H1 (cell line): ENCODE results near the gene ARHGAP6. TPM values are rescaled to one million over a fixed set of nuclear protein-coding genes. Genes with fewer than 3 reads are reported as not detected.

ENCODE experiments used
- CTCF ChIA-PET: fragments of 300-600 bp; sonication (Branson Sonifier 250); formaldehyde crosslinking; loops from one replicate; lab custom pipeline; 2021; ENCODE audit not compliant: partially characterized antibody; lab: Charles Lee
- POLR2A ChIA-PET: fragments of 300-600 bp; sonication (Branson Sonifier 250); formaldehyde crosslinking; loops from one replicate; lab custom pipeline; 2021; ENCODE audit warnings: inconsistent platforms; ENCODE audit not compliant: partially characterized antibody; lab: Charles Lee
- DNase-seq, 2 experiments: peaks; one replicate each; pipeline versions ENCODE4 v3.0.0 to v3.0.0-alpha.2; 2010 to 2022; ENCODE audit warnings: low spot score in 2 of 2, low read depth in 1 of 2, mixed read lengths in 1 of 2
- FAIRE-seq: peaks from 2 replicates; lab custom pipeline; 2011; peaks lifted over from hg19 to GRCh38; lab: Jason Lieb, UNC
- H2AFZ ChIP-seq: 2 replicates; pipeline ENCODE4 v1.8.1; 2012; ENCODE audit warnings: low read length, inconsistent platforms
- H2AK5ac ChIP-seq: 2 replicates; pipeline ENCODE4 v1.6.1; 2013; ENCODE audit warnings: low read depth, low read length
- H2BK120ac ChIP-seq: replicated peaks from 2 replicates; pipeline ENCODE3; 2013; ENCODE audit warnings: low read depth, low read length, inconsistent platforms
- H2BK12ac ChIP-seq: 2 replicates; pipeline ENCODE4 v1.6.1; 2013; ENCODE audit warnings: low read depth, low read length
- H2BK15ac ChIP-seq: 2 replicates; pipeline ENCODE4 v1.6.1; 2013; ENCODE audit warnings: low read length
- H2BK20ac ChIP-seq: 2 replicates; pipeline ENCODE4 v1.6.1; 2013; ENCODE audit warnings: low read length
- H2BK5ac ChIP-seq: 2 replicates; pipeline ENCODE4 v1.6.1; 2013; ENCODE audit warnings: low read depth, low read length
- H3K14ac ChIP-seq: 2 replicates; pipeline ENCODE4 v1.6.1; 2013; ENCODE audit warnings: inconsistent platforms; ENCODE audit not compliant: insufficient read length
- H3K18ac ChIP-seq: 2 replicates; pipeline ENCODE4 v1.6.1; 2013; ENCODE audit warnings: low read length; ENCODE audit errors: extremely low read depth
- H3K23ac ChIP-seq: 2 replicates; pipeline ENCODE4 v1.6.1; 2013; ENCODE audit warnings: inconsistent platforms; ENCODE audit not compliant: insufficient read length
- H3K23me2 ChIP-seq: 2 replicates; pipeline ENCODE4 v1.6.1; 2013; ENCODE audit warnings: low read depth, low read length
- H3K27ac ChIP-seq: 2 replicates; pipeline ENCODE4 v1.6.1; 2011; ENCODE audit warnings: low read depth, low read length, inconsistent platforms
- H3K27me3 ChIP-seq, 4 experiments: replicated peaks in 1 of 4; 1 replicate in 1 of 4; 2 replicates in 3 of 4; pipeline versions ENCODE4 v1.6.1 to v1.8.1; 2011 to 2013; ENCODE audit warnings: low read length in 3 of 4, mild to moderate bottlenecking in 3 of 4, inconsistent platforms in 2 of 4, mixed read lengths in 2 of 4, moderate library complexity in 1 of 4; ENCODE audit not compliant: control insufficient read depth in 3 of 4, insufficient read depth in 3 of 4; ENCODE audit errors: extremely low read depth in 1 of 4
- H3K36me3 ChIP-seq, 4 experiments: 2 replicates each; pipeline versions ENCODE4 v1.6.1 to v1.8.1; 2011 to 2013; ENCODE audit warnings: mild to moderate bottlenecking in 4 of 4, low read length in 3 of 4, moderate library complexity in 2 of 4, control low read depth in 1 of 4, inconsistent platforms in 1 of 4; ENCODE audit not compliant: insufficient read depth in 4 of 4, control insufficient read depth in 2 of 4
- H3K4ac ChIP-seq: replicated peaks from 2 replicates; pipeline ENCODE3; 2013; ENCODE audit warnings: low read length, low read depth, mixed read lengths, inconsistent platforms; ENCODE audit not compliant: insufficient read length
- H3K4me1 ChIP-seq, 4 experiments: replicated peaks in 1 of 4; 1 replicate in 1 of 4; 2 replicates in 3 of 4; pipeline versions ENCODE4 v1.6.1 to v1.8.1; 2011 to 2013; ENCODE audit warnings: low read length in 3 of 4, inconsistent platforms in 2 of 4, mixed read lengths in 1 of 4; ENCODE audit not compliant: insufficient read depth in 4 of 4, control insufficient read depth in 3 of 4
- H3K4me2 ChIP-seq, 2 experiments: 2 replicates each; pipeline versions ENCODE4 v1.6.1 to v1.8.1; 2011 to 2013; ENCODE audit warnings: low read depth in 2 of 2, low read length in 2 of 2, control low read depth in 1 of 2, inconsistent platforms in 1 of 2, mild to moderate bottlenecking in 1 of 2; ENCODE audit not compliant: insufficient read depth in 1 of 2
- H3K4me3 ChIP-seq, 4 experiments: fragments of 200-600, 300-600 bp in 1 of 4; sonication (generic), shearing (Covaris generic), sonication (Bioruptor Twin) in 1 of 4; 2 replicates each; pipeline versions ENCODE4 v1.5.1 to v1.8.1; 2011 to 2016; ENCODE audit warnings: low read length in 4 of 4, low read depth in 3 of 4, control low read depth in 2 of 4, inconsistent platforms in 2 of 4, mild to moderate bottlenecking in 2 of 4, mixed read lengths in 1 of 4, moderate library complexity in 1 of 4; ENCODE audit not compliant: insufficient read depth in 2 of 4; ENCODE audit errors: extremely low read depth in 1 of 4
- H3K56ac ChIP-seq: replicated peaks from 2 replicates; pipeline ENCODE3; 2013; ENCODE audit warnings: low read depth, mild to moderate bottlenecking, mixed read lengths, low read length, inconsistent platforms; ENCODE audit not compliant: insufficient read length
- H3K79me1 ChIP-seq: 2 replicates; pipeline ENCODE4 v1.6.1; 2013; ENCODE audit warnings: low read depth, low read length, control low read depth
- H3K79me2 ChIP-seq, 2 experiments: 2 replicates each; pipeline versions ENCODE4 v1.6.1 to v1.8.1; 2012 to 2013; ENCODE audit warnings: low read length in 2 of 2, mild to moderate bottlenecking in 2 of 2, inconsistent platforms in 1 of 2; ENCODE audit not compliant: insufficient read depth in 2 of 2, control insufficient read depth in 1 of 2
- H3K9ac ChIP-seq, 4 experiments: replicated peaks in 1 of 4; 1 replicate in 1 of 4; 2 replicates in 3 of 4; pipeline versions ENCODE4 v1.6.1 to v1.8.1; 2011 to 2013; ENCODE audit warnings: low read depth in 3 of 4, low read length in 3 of 4, control low read depth in 2 of 4, mild to moderate bottlenecking in 2 of 4, moderate library complexity in 2 of 4, inconsistent platforms in 1 of 4; ENCODE audit errors: extremely low read depth in 1 of 4
- H3K9me3 ChIP-seq, 2 experiments: 2 replicates each; pipeline versions ENCODE4 v1.6.1 to v1.8.1; 2012 to 2013; ENCODE audit warnings: mild to moderate bottlenecking in 2 of 2, moderate library complexity in 2 of 2, control low read depth in 1 of 2, inconsistent platforms in 1 of 2, low read depth in 1 of 2, low read length in 1 of 2, mixed read lengths in 1 of 2; ENCODE audit not compliant: insufficient read depth in 2 of 2
- H4K20me1 ChIP-seq, 2 experiments: replicated peaks in 1 of 2; 2 replicates each; pipeline versions ENCODE3 to v1.8.1; 2011 to 2013; ENCODE audit warnings: inconsistent platforms in 2 of 2, low read length in 2 of 2, mild to moderate bottlenecking in 1 of 2; ENCODE audit not compliant: insufficient read depth in 2 of 2, control insufficient read depth in 1 of 2
- H4K5ac ChIP-seq: 2 replicates; pipeline ENCODE4 v1.6.1; 2013; ENCODE audit warnings: low read length, low read depth, mixed read lengths, inconsistent platforms; ENCODE audit not compliant: insufficient read length
- H4K8ac ChIP-seq: 2 replicates; pipeline ENCODE4 v1.8.0; 2013; ENCODE audit warnings: mild to moderate bottlenecking, moderate library complexity, low read length, inconsistent platforms; ENCODE audit not compliant: insufficient read depth; ENCODE audit errors: extremely low read depth
- H4K91ac ChIP-seq: replicated peaks from 2 replicates; pipeline ENCODE3; 2013; ENCODE audit warnings: low read length, mixed read lengths, inconsistent platforms; ENCODE audit not compliant: insufficient read length
- BCL11A ChIP-seq, 2 experiments: IDR thresholded peaks; one replicate each; pipeline ENCODE4 v1.6.1; 2011; ENCODE audit warnings: low read depth in 2 of 2, low read length in 2 of 2, mild to moderate bottlenecking in 2 of 2
- EZH2 ChIP-seq: fragments of 200-600 bp; sonication (generic); IDR thresholded peaks from 2 replicates; pipeline ENCODE4 v1.7.1; 2012; ENCODE audit warnings: low read depth, mild to moderate bottlenecking, moderate library complexity, low read length, inconsistent platforms; ENCODE audit not compliant: severe bottlenecking
- JUN ChIP-seq: IDR thresholded peaks from 2 replicates; pipeline ENCODE4 v1.6.1; 2011; ENCODE audit warnings: low read depth, mild to moderate bottlenecking, improper control_type of control experiment, low read length
- NRF1 ChIP-seq: IDR thresholded peaks from 2 replicates; pipeline ENCODE4 v1.6.1; 2011; ENCODE audit warnings: mild to moderate bottlenecking, low read depth, low read length, improper control_type of control experiment
- PHF8 ChIP-seq: fragments of 200-600 bp; sonication (generic); conservative IDR thresholded peaks from 2 replicates; pipeline ENCODE4 v1.7.1; 2012; ENCODE audit warnings: low read depth, mild to moderate bottlenecking, inconsistent platforms, low read length, moderate library complexity
- POU5F1 ChIP-seq: IDR thresholded peaks from 2 replicates; pipeline ENCODE4 v1.6.1; 2011; ENCODE audit warnings: low read depth, mild to moderate bottlenecking, low read length, moderate library complexity
- RNF2 ChIP-seq: fragments of 200-900, 300-1000 bp; sonication (generic); IDR thresholded peaks from 2 replicates; pipeline ENCODE4 v1.7.1; 2016; ENCODE audit warnings: borderline replicate concordance, low read depth, mild to moderate bottlenecking, antibody characterized with exemption, low read length; ENCODE audit not compliant: poor library complexity, severe bottlenecking; ENCODE audit errors: missing control alignments
- TAF7 ChIP-seq: optimal IDR thresholded peaks from 2 replicates; pipeline ENCODE3; 2011; ENCODE audit warnings: low read depth, mild to moderate bottlenecking, inconsistent platforms, low read length, moderate library complexity, borderline replicate concordance
- ZNF274 ChIP-seq: IDR thresholded peaks from 2 replicates; pipeline ENCODE4 v1.7.0; 2012; ENCODE audit warnings: low read length, borderline replicate concordance; ENCODE audit errors: extremely low read depth
- WGBS, 2 experiments: shearing (Covaris generic) in 1 of 2; methylation state at CpG; one replicate each; pipeline versions ENCODE4 v1.1.6 to v1.1.7; 2013 to 2015; ENCODE audit warnings: low lambda C conversion rate in 2 of 2, mixed read lengths in 2 of 2, inconsistent platforms in 1 of 2, low coverage in 1 of 2, missing lambda C conversion rate in 1 of 2; ENCODE audit not compliant: insufficient replicate concordance in 2 of 2, insufficient coverage in 1 of 2, insufficient read length in 1 of 2; ENCODE audit errors: extremely low coverage in 1 of 2, missing lambda C conversion rate in 1 of 2; 5-methylcytosine and 5-hydroxymethylcytosine counted together
- polyA plus RNA-seq, 7 experiments: library from polyadenylated mRNA; depleted of rRNA in 3 of 7; stranded (reverse) in 5 of 7; unstranded in 2 of 7; fragments of >200 nt in 5 of 7; fragments of 200-250 nt in 2 of 7; gene quantifications; 1 replicate in 5 of 7; 2 replicates in 1 of 7; 4 replicates in 1 of 7; pipeline versions ENCODE4 v1.2.1 to v1.2.3, GENCODE V29; 2011 to 2013; ENCODE audit warnings: missing spikeins in 2 of 7, mixed read lengths in 2 of 7
- total RNA-seq: library from RNA; stranded (reverse); fragmentation: NEBNext Ultra II Directional; extraction: Animal tissue kit (Norgen Biotek cat#: 25700); gene quantifications from 2 replicates; pipeline ENCODE4 v1.2.1, GENCODE V29; 2021
- TF ChIP-seq, protein P1 (sequence below): IDR thresholded peaks from 2 replicates; pipeline ENCODE4 v1.6.1; 2012; ENCODE audit warnings: inconsistent platforms

ARHGAP6 gene
- total and polyA plus RNA-seq, 2 of the 8 experiments (the other 6 are each of a cell fraction or from before 2014, with no cell fraction given) = 0.35 to 0.82 TPM

DNA sequence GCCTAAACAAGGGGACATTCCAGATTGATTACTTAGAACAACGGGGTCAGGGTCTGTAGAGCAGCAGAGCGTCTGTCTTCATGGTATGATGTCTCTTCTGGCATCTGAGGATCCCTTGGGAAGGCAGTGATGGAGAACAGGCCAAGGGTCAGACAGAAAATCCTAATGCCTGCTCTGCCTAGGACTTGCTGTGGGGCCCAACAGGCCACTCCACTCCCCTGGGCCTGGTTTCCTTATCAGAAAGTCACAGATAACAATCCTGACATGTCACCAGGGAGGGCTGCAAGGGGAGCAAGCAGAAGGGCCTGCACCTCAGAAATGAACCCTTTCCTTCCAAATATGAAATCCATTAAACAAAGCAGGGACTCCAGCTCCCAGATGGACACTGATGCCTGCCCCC lies 21.4 kb upstream of the ARHGAP6 start:
- H4K20me1 ChIP-seq = no peaks in the 10 kb centered on the region
- H2AK5ac ChIP-seq = no peak overlapping the region
- no peaks in the 10 kb centered on the region for H3K27me3 ChIP-seq
- no peak for DNase-seq
- 83% methylated on average over 2 of the region's 2 CpGs; no CpG with 5 or more reads in 1 of the 2 experiments for WGBS, 2 experiments
- no peak overlapping the region for H3K14ac ChIP-seq
- H3K9ac ChIP-seq = no peak overlapping the region
- no peaks in the 10 kb centered on the region for H3K36me3 ChIP-seq
- H2BK20ac ChIP-seq = no peak overlapping the region
- ChIA-PET POLR2A (no interaction called here), CTCF (no interaction called here)
- no peak overlapping the region for H2BK15ac ChIP-seq
- H4K5ac ChIP-seq = no peak overlapping the region
- no peak overlapping the region for H4K91ac ChIP-seq
- no peak overlapping the region for H3K4ac ChIP-seq
- no peaks in the 10 kb centered on the region for H3K79me1 ChIP-seq
- H2BK120ac ChIP-seq = no peak overlapping the region
- no peaks in the 10 kb centered on the region for H3K79me2 ChIP-seq
- no peaks in the 10 kb centered on the region for H3K9me3 ChIP-seq
- no peaks in the 10 kb centered on the region for H3K4me1 ChIP-seq
- no peak overlapping the region for H2AFZ ChIP-seq
- H3K23me2 ChIP-seq = no peaks in the 10 kb centered on the region
- H4K8ac ChIP-seq = no peak overlapping the region
- no peak overlapping the region for H3K4me2 ChIP-seq
- FAIRE-seq = no peak
- H3K4me3 ChIP-seq = no peak overlapping the region
- no peak overlapping the region for H3K18ac ChIP-seq
- H3K27ac ChIP-seq = no peak overlapping the region
- no peak overlapping the region for H2BK12ac ChIP-seq
- no peak overlapping the region for H3K56ac ChIP-seq
- no peak overlapping the region for H2BK5ac ChIP-seq
- TF ChIP-seq EZH2 (no peak), BCL11A (IDR thresholded peaks at IDR 0.05; ENCODE audit: low read depth in 2 of 2, low read length in 2 of 2) (no peak), PHF8 (no peak), ZNF274 (no peak), POU5F1 (no peak), JUN (no peak), TAF7 (no peak), NRF1 (no peak), RNF2 (no peak)
- TF ChIP-seq, protein P1, sequence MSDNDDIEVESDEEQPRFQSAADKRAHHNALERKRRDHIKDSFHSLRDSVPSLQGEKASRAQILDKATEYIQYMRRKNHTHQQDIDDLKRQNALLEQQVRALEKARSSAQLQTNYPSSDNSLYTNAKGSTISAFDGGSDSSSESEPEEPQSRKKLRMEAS = no peak
- no peak overlapping the region for H3K23ac ChIP-seq
